C4-2B (cell line): ENCODE results near the gene TBL1XR1.
"Not testable (repeated sequence)": the region's sequence is repeated elsewhere in the genome, so short reads cannot be mapped to it uniquely, and the experiment has no call there.

Experiments used
- H3K27ac ChIP-seq: fragments of 450-650 bp; 2 replicates; pipeline ENCODE4 v1.5.1; 2017
- ZFX ChIP-seq: fragments of 450-650 bp; IDR thresholded peaks from 2 replicates; pipeline ENCODE4 v1.6.1; 2017
- TF ChIP-seq, protein P1 (sequence below): fragments of 450-650 bp; conservative IDR thresholded peaks from 2 replicates; pipeline ENCODE4 v1.5.1; 2017; ENCODE audit warnings: mild to moderate bottlenecking

TBL1XR1 gene

GRCh38 chr3:177186306-177186705, 11.0 kb downstream of the TBL1XR1 start:
- H3K27ac ChIP-seq, result no peak overlapping the region

GRCh38 chr3:177185035-177185574, 12.2 kb downstream of the TBL1XR1 start:
- TF ChIP-seq, protein P1, sequence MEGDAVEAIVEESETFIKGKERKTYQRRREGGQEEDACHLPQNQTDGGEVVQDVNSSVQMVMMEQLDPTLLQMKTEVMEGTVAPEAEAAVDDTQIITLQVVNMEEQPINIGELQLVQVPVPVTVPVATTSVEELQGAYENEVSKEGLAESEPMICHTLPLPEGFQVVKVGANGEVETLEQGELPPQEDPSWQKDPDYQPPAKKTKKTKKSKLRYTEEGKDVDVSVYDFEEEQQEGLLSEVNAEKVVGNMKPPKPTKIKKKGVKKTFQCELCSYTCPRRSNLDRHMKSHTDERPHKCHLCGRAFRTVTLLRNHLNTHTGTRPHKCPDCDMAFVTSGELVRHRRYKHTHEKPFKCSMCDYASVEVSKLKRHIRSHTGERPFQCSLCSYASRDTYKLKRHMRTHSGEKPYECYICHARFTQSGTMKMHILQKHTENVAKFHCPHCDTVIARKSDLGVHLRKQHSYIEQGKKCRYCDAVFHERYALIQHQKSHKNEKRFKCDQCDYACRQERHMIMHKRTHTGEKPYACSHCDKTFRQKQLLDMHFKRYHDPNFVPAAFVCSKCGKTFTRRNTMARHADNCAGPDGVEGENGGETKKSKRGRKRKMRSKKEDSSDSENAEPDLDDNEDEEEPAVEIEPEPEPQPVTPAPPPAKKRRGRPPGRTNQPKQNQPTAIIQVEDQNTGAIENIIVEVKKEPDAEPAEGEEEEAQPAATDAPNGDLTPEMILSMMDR, result no peak
- TF ChIP-seq ZFX, result no peak
- 0 out of 2 replicates have a peak overlapping the region, but pooled peaks have one; percentile 3 for H3K27ac ChIP-seq

More at GRCh38 chr3:177186306-177186705, 11.0 kb downstream of the TBL1XR1 start:
- TF ChIP-seq, protein P1, result no peak
- TF ChIP-seq ZFX, result no peak

DNA sequence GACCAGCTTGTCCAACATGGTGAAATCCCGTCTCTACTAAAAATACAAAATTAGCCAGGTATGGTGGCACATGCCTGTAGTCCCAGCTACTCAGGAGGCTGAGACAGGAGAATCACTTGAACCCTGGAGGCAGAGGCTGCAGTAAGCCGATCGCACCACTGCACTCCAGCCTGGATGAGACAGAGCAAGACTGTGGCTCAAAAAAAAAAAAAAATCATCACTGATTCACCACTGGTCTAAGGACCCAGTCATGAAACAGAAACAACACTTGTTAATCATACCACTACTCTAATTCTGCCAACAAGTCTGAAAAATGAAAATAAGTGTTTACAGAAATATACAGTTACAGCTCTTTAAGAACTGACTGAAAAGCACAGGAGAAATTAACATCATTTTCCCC, 12.7 kb downstream of the TBL1XR1 start:
- H3K27ac ChIP-seq, result not testable (repeated sequence)

DNA sequence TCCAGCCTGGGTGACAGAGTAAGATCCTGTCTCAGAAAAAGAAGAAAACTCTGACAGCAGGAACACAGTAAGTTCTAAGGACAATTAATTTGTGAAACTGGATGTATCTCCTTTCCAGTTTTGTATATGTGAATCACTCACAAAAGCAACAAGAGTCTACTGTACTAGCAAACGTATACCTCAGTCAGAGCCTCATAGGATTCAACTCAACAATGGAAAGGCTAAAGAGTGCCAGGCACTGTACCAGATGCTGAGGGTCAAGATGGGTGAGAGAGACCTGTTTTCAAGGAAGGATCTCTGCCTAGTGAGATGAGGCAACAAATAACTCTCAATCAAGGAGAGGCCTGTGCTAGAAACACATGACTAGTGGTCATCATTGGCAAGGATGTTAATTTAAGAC, 14.9 kb downstream of the TBL1XR1 start:
- TF ChIP-seq, protein P1, result no peak
- H3K27ac ChIP-seq, result peak overlapping the region; percentile 14; the same call in 1 of the 2 replicates

GRCh38 chr3:177181418-177181817, 15.9 kb downstream of the TBL1XR1 start:
- peak overlapping the region; percentile 8; the same call in 1 of the 2 replicates for H3K27ac ChIP-seq
- TF ChIP-seq, protein P1, result no peak
- TF ChIP-seq ZFX, result no peak

GRCh38 chr3:177180506-177180905, 16.8 kb downstream of the TBL1XR1 start:
- H3K27ac ChIP-seq, result peak overlapping the region; percentile 8; the same call in 1 of the 2 replicates
- no peak for TF ChIP-seq ZFX
- TF ChIP-seq, protein P1, result no peak

DNA sequence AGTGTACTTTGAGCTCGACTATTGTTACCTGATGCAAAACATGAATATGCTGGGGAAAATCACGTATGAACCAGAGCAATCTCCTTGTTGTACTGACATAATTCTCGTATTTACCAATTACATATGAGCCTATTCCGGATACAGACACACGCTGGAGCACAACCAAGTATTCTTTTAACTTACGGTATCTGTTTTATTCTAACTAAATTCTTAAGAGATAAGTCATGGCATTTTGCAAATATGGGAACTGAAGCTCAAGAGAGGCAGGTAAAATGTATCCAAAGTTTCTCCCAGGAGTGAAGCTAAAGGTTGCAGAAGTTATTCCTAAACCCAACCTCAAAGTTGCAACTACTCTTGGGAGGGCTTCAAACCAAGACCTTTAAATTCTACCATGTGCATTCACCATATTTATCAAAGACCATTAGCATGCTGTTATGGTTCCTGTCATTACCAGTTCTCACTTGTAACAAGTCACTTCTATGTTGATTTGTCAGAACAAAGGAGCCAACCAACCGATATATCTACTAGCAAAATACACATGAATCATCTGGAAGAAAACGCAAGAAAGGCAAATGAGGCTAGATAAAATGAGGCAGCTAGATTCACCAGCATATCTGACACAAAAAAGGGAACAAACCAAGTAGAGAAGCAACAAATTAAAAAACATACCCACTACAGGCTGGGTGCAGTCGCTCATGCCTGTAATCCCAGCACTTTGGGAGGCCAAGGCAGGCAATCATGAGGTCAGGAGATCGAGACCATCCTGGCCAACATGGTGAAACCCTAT, 17.8 kb downstream of the TBL1XR1 start:
- peak overlapping the region; percentile 41 for H3K27ac ChIP-seq
- TF ChIP-seq ZFX, result no peak
- TF ChIP-seq, protein P1, result no peak
